Nephron (organoid): ENCODE data around the gene EPB41L2.

ENCODE experiments used
- H3K27ac Mint-ChIP-seq, 3 experiments: 2 replicates each; pipeline ENCODE4 v1.8.0; 2020; ENCODE audit warnings: mixed read lengths in 3 of 3, mild to moderate bottlenecking in 2 of 3, moderate library complexity in 1 of 3
- H3K27me3 Mint-ChIP-seq: 2 replicates; pipeline ENCODE4 v1.8.0; 2021; ENCODE audit warnings: low read depth, mild to moderate bottlenecking, moderate library complexity, mixed read lengths
- H3K36me3 Mint-ChIP-seq: 2 replicates; pipeline ENCODE4 v1.8.0; 2020; ENCODE audit warnings: low read depth, mixed read lengths
- H3K4me1 Mint-ChIP-seq: 2 replicates; pipeline ENCODE4 v1.8.0; 2020; ENCODE audit warnings: mixed read lengths
- H3K4me3 Mint-ChIP-seq, 3 experiments: 2 replicates each; pipeline ENCODE4 v1.8.0; 2020; ENCODE audit warnings: mild to moderate bottlenecking in 3 of 3, mixed read lengths in 3 of 3, moderate library complexity in 2 of 3
- H3K9me3 Mint-ChIP-seq: 2 replicates; pipeline ENCODE4 v1.8.0; 2020; ENCODE audit warnings: mixed read lengths
- TF ChIP-seq, protein P1 (sequence below), 3 experiments: fragments of 200-600 bp; sonication (generic); IDR thresholded peaks; one replicate each; pipeline ENCODE4 v1.5.0; 2021; ENCODE audit warnings: antibody characterized with exemption in 3 of 3; ENCODE audit not compliant: unreplicated experiment in 3 of 3

The EPB41L2 gene

DNA sequence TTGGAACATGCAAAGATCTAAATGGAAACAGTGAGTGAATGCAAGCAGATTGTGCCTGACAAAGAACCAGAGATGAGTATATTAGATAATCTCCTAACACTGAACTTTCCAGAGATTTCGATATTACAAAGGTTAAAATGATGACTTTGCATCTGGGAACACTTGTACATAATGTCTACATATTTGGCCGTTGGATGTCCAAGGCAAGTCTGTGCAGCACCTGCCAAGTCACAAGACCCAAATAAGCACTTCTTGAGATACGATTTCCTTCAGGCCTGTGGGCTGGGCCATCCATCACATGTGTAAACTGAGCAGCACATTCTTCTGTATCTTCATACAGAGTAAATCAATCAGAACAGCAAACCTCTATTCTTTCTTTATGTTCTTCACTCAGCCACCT is 268.3 kb downstream of the EPB41L2 start:
- Mint-ChIP-seq H3K4me1 (peaks cover 36% of the 10 kb centered on the region), H3K4me3 (no peak overlapping the region), H3K27ac (peak overlapping the region in 2 of 3 experiments; percentile 82 to 88)

DNA sequence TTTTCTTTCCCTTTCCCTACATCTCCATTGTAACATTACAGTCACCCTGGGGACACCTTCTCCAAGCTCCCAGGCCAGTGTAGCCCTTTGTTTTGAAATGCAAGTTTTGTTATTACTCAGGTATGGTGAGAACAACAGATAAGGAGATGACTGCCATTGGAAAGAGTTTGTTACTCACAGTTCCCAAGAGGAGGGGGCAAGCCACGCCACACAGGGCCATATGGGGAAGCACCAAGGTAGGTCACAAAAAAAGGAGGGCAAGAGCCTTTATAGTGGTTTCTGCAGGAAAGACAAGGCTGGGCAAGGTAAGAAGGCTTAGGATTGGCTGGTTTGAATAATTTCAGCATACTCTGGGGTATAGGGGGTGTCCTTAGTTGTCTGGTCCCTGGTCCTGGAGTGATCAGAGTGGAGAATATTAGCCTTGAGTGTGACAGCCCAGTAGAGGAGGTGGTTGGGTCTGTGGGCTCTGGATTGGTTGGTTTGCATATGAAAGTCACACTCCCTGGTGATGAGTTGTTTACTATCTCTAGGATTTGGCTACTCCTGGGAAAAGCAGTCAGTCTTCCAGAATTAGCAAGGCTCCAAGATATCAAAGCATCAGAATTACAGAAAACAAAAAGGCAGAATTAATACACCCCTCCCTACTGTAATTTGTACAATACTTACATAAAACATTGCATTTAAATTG is 268.9 kb downstream of the EPB41L2 start:
- peaks cover 7% of the 10 kb centered on the region for H3K9me3 Mint-ChIP-seq
- no peaks in the 10 kb centered on the region for H3K36me3 Mint-ChIP-seq
- peak overlapping the region; percentile 9 to 88 (median 82) for H3K27ac Mint-ChIP-seq
- H3K27me3 Mint-ChIP-seq: no peaks in the 10 kb centered on the region
- TF ChIP-seq, protein P1, sequence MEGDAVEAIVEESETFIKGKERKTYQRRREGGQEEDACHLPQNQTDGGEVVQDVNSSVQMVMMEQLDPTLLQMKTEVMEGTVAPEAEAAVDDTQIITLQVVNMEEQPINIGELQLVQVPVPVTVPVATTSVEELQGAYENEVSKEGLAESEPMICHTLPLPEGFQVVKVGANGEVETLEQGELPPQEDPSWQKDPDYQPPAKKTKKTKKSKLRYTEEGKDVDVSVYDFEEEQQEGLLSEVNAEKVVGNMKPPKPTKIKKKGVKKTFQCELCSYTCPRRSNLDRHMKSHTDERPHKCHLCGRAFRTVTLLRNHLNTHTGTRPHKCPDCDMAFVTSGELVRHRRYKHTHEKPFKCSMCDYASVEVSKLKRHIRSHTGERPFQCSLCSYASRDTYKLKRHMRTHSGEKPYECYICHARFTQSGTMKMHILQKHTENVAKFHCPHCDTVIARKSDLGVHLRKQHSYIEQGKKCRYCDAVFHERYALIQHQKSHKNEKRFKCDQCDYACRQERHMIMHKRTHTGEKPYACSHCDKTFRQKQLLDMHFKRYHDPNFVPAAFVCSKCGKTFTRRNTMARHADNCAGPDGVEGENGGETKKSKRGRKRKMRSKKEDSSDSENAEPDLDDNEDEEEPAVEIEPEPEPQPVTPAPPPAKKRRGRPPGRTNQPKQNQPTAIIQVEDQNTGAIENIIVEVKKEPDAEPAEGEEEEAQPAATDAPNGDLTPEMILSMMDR (IDR thresholded peaks at IDR 0.05; ENCODE audit: unreplicated experiment in 3 of 3): no peak
- H3K4me3 Mint-ChIP-seq: no peak overlapping the region
- H3K4me1 Mint-ChIP-seq: peaks cover 36% of the 10 kb centered on the region

More for the DNA sequence above, 268.3 kb downstream of the EPB41L2 start:
- TF ChIP-seq, protein P1 (IDR thresholded peaks at IDR 0.05; ENCODE audit: unreplicated experiment in 3 of 3): no peak
- no peaks in the 10 kb centered on the region for H3K36me3 Mint-ChIP-seq
- no peaks in the 10 kb centered on the region for H3K27me3 Mint-ChIP-seq
- peaks cover 13% of the 10 kb centered on the region for H3K9me3 Mint-ChIP-seq
